ENCODE data around the gene FRAT2. TPM values are rescaled to one million over a fixed set of nuclear protein-coding genes. Genes with fewer than 3 reads are reported as not detected.
A peak's percentile ranks its signal among the peaks of the same experiment; 100 is the strongest.

The FRAT2 gene
- total and polyA plus RNA-seq, 3 experiments from 2014 or later, result 9.8 to 18.7 (median 10.4) TPM

DNA sequence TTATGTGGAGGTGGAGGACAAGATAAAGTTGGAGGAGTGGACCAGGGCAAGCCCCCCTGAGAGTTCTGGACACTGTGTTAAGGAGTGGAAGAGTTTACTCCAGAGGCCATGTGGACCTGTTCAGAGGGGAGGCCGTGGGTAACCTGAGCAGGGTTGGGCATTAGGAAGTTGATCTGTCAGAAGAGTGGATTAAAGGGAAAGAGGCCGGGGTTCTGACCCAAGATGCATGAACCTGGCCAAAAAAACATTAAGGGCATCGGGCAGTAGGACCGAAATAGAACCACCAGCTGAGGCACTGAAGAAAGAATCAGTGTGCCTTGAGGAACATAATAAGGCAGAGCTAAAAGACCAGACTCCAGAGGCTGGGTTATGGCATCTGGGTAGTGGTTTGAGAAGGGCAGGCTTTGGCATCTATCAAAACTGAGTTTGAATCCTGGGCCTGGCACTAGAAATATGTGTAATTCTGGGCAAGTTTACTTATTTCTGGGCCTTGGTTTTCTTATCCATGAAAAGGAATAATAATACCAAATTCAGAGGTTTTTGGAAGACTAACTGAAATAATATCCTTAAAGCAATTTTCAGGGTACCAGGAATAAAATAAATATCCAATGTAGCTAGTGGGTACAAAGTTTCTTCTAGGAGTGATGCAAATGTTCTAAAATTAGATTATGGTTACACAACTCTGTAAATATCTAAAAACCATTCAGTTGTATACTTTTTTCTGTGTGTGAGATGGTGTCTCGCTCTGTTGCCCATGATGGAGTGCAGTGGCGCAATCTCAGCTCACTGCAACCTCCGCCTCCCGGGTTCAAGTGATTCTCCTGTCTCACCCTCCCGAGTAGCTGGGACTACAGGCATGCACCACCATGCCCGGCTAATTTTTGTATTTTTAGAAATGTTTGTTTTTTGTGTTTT, 26.4 kb downstream of the FRAT2 start:
- H3K27ac Mint-ChIP-seq, result peak overlapping the region in 3 of 8 donors; percentile 3 to 40 (median 17)
- Histone ChIP-seq H3K27ac (ENCODE audit: low read depth, low read length) (no peak overlapping the region), H3K4me3 (ENCODE audit: low read length) (no peak overlapping the region), H3K27me3 (ENCODE audit: insufficient read depth, low read length, poor library complexity, severe bottlenecking) (no peaks in the 10 kb centered on the region), H3K36me3 (ENCODE audit: insufficient read depth, low read length) (no peaks in the 10 kb centered on the region), H3K9me3 (ENCODE audit: low read length) (no peaks in the 10 kb centered on the region), H3K4me1 (ENCODE audit: insufficient read depth, low read length) (no peaks in the 10 kb centered on the region)
- POLR2A ChIA-PET, result no interaction called here
- H3K27me3 Mint-ChIP-seq, result peaks cover 0 to 1% of the 10 kb centered on the region in 2 donors
- DNase-seq, result no peak
- no peaks in the 10 kb centered on the region for H3K9me3 Mint-ChIP-seq
- no peaks in the 10 kb centered on the region for H3K36me3 Mint-ChIP-seq
- no peak overlapping the region for H3K4me3 Mint-ChIP-seq
- CTCF ChIA-PET, result interaction anchor here (1.4 kb wide), 1 partner anchor 11 kb away, joined by 4 read pairs; the partner anchor contains the start of gene FRAT1
- no peaks in the 10 kb centered on the region for H3K4me1 Mint-ChIP-seq

GRCh38 chr10:97307441-97307840, 27.1 kb downstream of the FRAT2 start:
- Histone ChIP-seq H3K27me3 (ENCODE audit: insufficient read depth, low read length, poor library complexity, severe bottlenecking) (no peaks in the 10 kb centered on the region), H3K27ac (ENCODE audit: low read depth, low read length) (no peak overlapping the region), H3K4me3 (ENCODE audit: low read length) (no peak overlapping the region), H3K4me1 (ENCODE audit: insufficient read depth, low read length) (no peaks in the 10 kb centered on the region), H3K9me3 (ENCODE audit: low read length) (no peaks in the 10 kb centered on the region), H3K36me3 (ENCODE audit: insufficient read depth, low read length) (no peaks in the 10 kb centered on the region)
- Mint-ChIP-seq H3K27me3 (peaks cover 0 to 1% of the 10 kb centered on the region in 2 donors), H3K27ac (no peak overlapping the region), H3K36me3 (no peaks in the 10 kb centered on the region), H3K4me3 (no peak overlapping the region), H3K9me3 (no peaks in the 10 kb centered on the region), H3K4me1 (no peaks in the 10 kb centered on the region)
- DNase-seq, result no peak
- ChIA-PET CTCF (interaction anchor here (1.4 kb wide), 1 partner anchor 11 kb away, joined by 4 read pairs; the partner anchor contains the start of gene FRAT1), POLR2A (no interaction called here)

- H3K36me3 ChIP-seq (ENCODE audit: insufficient read depth, low read length), result no peaks in the 10 kb centered on the region
- ChIA-PET CTCF (no interaction called here), POLR2A (no interaction called here)
- Mint-ChIP-seq H3K36me3 (peaks cover 0 to 5% (median 0%) of the 10 kb centered on the region in 3 donors), H3K27me3 (peaks cover 0 to 1% of the 10 kb centered on the region in 2 donors), H3K9me3 (no peaks in the 10 kb centered on the region), H3K27ac (no peak overlapping the region), H3K4me3 (no peak overlapping the region), H3K4me1 (no peaks in the 10 kb centered on the region)
- DNase-seq, result no peak
- H3K27ac ChIP-seq (ENCODE audit: low read depth, low read length), result no peak overlapping the region
- H3K27me3 ChIP-seq (ENCODE audit: insufficient read depth, low read length, poor library complexity, severe bottlenecking), result no peaks in the 10 kb centered on the region
- H3K4me3 ChIP-seq (ENCODE audit: low read length), result no peak overlapping the region
- no peaks in the 10 kb centered on the region for H3K9me3 ChIP-seq (ENCODE audit: low read length)
- no peaks in the 10 kb centered on the region for H3K4me1 ChIP-seq (ENCODE audit: insufficient read depth, low read length)
Measured at GRCh38 chr10:97302088-97302791, 32.3 kb downstream of the FRAT2 start.

DNA sequence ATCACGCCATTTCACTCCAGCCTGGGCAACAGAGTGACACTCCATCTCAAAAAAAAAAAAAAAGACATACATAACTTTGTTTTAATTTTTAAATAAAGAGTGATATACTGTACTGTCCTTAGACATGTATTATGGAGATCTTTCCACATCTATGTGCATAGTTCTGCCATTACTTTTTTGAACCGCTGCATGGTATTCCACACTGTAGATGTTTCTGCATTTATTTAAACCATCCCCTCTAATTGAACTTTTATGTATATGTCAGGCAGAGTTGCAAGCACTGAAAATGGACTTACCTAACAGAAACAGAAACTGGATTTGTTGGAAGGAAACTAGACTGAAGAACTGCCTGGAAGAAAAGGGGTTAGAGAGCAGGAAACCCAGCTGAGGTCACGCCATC, 33.5 kb downstream of the FRAT2 start:
- Histone ChIP-seq H3K4me3 (ENCODE audit: low read length) (no peak overlapping the region), H3K9me3 (ENCODE audit: low read length) (no peaks in the 10 kb centered on the region), H3K27me3 (ENCODE audit: insufficient read depth, low read length, poor library complexity, severe bottlenecking) (no peaks in the 10 kb centered on the region), H3K27ac (ENCODE audit: low read depth, low read length) (no peak overlapping the region), H3K4me1 (ENCODE audit: insufficient read depth, low read length) (no peaks in the 10 kb centered on the region), H3K36me3 (ENCODE audit: insufficient read depth, low read length) (no peaks in the 10 kb centered on the region)
- H3K4me1 Mint-ChIP-seq, result no peaks in the 10 kb centered on the region
- H3K36me3 Mint-ChIP-seq, result peaks cover 0 to 5% (median 0%) of the 10 kb centered on the region in 3 donors
- peaks cover 0 to 2% of the 10 kb centered on the region in 2 donors for H3K27me3 Mint-ChIP-seq
- DNase-seq, result no peak
- H3K27ac Mint-ChIP-seq, result peak overlapping the region in 1 of 8 donors; percentile 26
- ChIA-PET POLR2A (no interaction called here), CTCF (no interaction called here)
- no peaks in the 10 kb centered on the region for H3K9me3 Mint-ChIP-seq
- H3K4me3 Mint-ChIP-seq, result no peak overlapping the region

DNA sequence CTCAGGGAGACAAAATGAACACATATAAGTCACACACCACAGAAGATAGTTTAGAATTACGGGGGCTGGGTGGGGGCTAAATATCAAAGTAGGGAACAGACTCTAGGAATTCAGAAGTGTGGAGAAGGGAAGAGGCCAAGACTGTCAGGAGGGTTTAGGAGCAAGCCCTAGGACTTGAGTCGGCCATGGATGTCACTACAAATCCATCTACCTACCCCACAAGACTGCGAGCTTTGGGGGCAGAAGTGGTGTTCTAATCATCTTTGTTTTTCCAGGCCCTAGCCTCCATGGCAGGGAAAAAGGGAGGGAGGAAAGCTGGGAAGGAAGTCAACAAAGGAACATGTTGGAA, 36.3 kb downstream of the FRAT2 start:
- H3K36me3 Mint-ChIP-seq, result peaks cover 0 to 5% (median 0%) of the 10 kb centered on the region in 3 donors
- ChIA-PET CTCF (no interaction called here), POLR2A (no interaction called here)
- DNase-seq, result no peak
- no peaks in the 10 kb centered on the region for H3K9me3 Mint-ChIP-seq
- Histone ChIP-seq H3K27ac (ENCODE audit: low read depth, low read length) (peak overlapping the region; percentile 39), H3K27me3 (ENCODE audit: insufficient read depth, low read length, poor library complexity, severe bottlenecking) (no peaks in the 10 kb centered on the region), H3K4me3 (ENCODE audit: low read length) (no peak overlapping the region), H3K36me3 (ENCODE audit: insufficient read depth, low read length) (no peaks in the 10 kb centered on the region), H3K9me3 (ENCODE audit: low read length) (no peaks in the 10 kb centered on the region), H3K4me1 (ENCODE audit: insufficient read depth, low read length) (no peaks in the 10 kb centered on the region)
- no peak overlapping the region for H3K4me3 Mint-ChIP-seq
- H3K27ac Mint-ChIP-seq, result no peak overlapping the region
- H3K27me3 Mint-ChIP-seq, result peaks cover 2 to 3% of the 10 kb centered on the region in 2 donors
- H3K4me1 Mint-ChIP-seq, result no peaks in the 10 kb centered on the region

DNA sequence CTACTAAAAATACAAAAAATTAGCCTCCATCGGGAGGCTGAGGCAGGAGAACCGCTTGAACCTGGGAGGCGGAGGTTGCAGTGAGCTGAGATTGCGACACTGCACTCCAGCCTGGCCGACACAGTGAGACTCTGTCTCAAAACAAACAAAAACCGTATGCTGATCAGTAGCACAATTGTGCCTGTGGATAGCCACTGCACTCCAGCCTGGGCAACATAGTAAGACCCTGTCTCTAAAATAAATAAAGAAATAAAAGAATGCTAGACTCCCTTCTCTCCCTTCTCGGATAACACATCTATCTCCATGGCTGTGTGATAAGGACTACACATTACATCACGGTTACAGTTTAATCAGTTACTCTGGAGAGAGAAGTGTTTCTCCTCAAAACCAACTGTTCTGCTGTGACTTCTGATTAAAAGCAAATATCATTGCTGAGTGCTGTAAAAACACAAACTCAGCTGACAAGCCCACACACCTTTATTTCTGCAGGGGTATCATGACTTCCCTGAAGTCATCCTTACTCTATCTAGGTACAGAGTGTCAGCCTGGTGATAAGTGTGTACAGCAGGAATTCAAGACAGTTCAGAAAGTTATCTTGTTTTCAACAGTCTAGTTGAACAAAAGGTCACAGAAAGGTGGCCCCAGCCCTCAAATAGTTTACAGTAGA, 36.8 kb downstream of the FRAT2 start:
- ChIA-PET POLR2A (no interaction called here), CTCF (no interaction called here)
- H3K27ac ChIP-seq (ENCODE audit: low read depth, low read length), result peak overlapping the region; percentile 39
- H3K27me3 Mint-ChIP-seq, result peaks cover 2 to 3% of the 10 kb centered on the region in 2 donors
- no peaks in the 10 kb centered on the region for H3K27me3 ChIP-seq (ENCODE audit: insufficient read depth, low read length, poor library complexity, severe bottlenecking)
- no peak overlapping the region for H3K4me3 Mint-ChIP-seq
- H3K36me3 ChIP-seq (ENCODE audit: insufficient read depth, low read length), result no peaks in the 10 kb centered on the region
- no peaks in the 10 kb centered on the region for H3K4me1 ChIP-seq (ENCODE audit: insufficient read depth, low read length)
- no peak for DNase-seq
- H3K4me1 Mint-ChIP-seq, result peaks cover 2 to 3% (median 2%) of the 10 kb centered on the region in 3 donors
- no peaks in the 10 kb centered on the region for H3K9me3 Mint-ChIP-seq
- H3K36me3 Mint-ChIP-seq, result peaks cover 0 to 5% (median 0%) of the 10 kb centered on the region in 3 donors
- H3K9me3 ChIP-seq (ENCODE audit: low read length), result no peaks in the 10 kb centered on the region
- no peak overlapping the region for H3K27ac Mint-ChIP-seq
- no peak overlapping the region for H3K4me3 ChIP-seq (ENCODE audit: low read length)

GRCh38 chr10:97292862-97293198, 41.7 kb downstream of the FRAT2 start:
- DNase-seq, result no peak
- no peak overlapping the region for H3K4me3 ChIP-seq (ENCODE audit: low read length)
- Mint-ChIP-seq H3K36me3 (peaks cover 0 to 9% (median 0%) of the 10 kb centered on the region in 3 donors), H3K27ac (peak overlapping the region; percentile 43 to 96 (median 80)), H3K4me3 (peak overlapping the region; percentile 89 to 99 (median 94)), H3K27me3 (peaks cover 2 to 3% of the 10 kb centered on the region in 2 donors), H3K4me1 (peaks cover 20 to 28% (median 25%) of the 10 kb centered on the region in 3 donors), H3K9me3 (peaks cover 0 to 1% (median 0%) of the 10 kb centered on the region in 5 donors)
- peaks cover 7% of the 10 kb centered on the region for H3K4me1 ChIP-seq (ENCODE audit: insufficient read depth, low read length)
- H3K36me3 ChIP-seq (ENCODE audit: insufficient read depth, low read length), result no peaks in the 10 kb centered on the region
- POLR2A ChIA-PET, result interaction anchor here (1.6 kb wide), 1 partner anchor 27 kb away, joined by 6 read pairs; the partner anchor contains the start of gene FRAT1
- no peak overlapping the region for H3K27ac ChIP-seq (ENCODE audit: low read depth, low read length)
- no peaks in the 10 kb centered on the region for H3K9me3 ChIP-seq (ENCODE audit: low read length)
- H3K27me3 ChIP-seq (ENCODE audit: insufficient read depth, low read length, poor library complexity, severe bottlenecking), result no peaks in the 10 kb centered on the region
- CTCF ChIA-PET, result interaction anchor here (1.5 to 1.8 kb wide), 3 partner anchors 26 to 108 kb away, joined by 4 to 6 read pairs (median 5); partner anchors contain the start of genes FRAT1 and RRP12
